Testis (tissue), 3 donors: ENCODE results near the gene ARFGEF3. TPM values are rescaled to one million over a fixed set of nuclear protein-coding genes. Genes with fewer than 3 reads are reported as not detected.

Source experiments
- DNase-seq: peaks from one replicate; pipeline ENCODE4 v3.0.0-alpha.2; 2019
- H3K27ac ChIP-seq, 2 donors: fragments of 200-600 bp; sonication (generic); one replicate each; pipeline ENCODE4 v1.5.1; 2019
- H3K27me3 ChIP-seq: fragments of 200-600 bp; sonication (generic); one replicate; pipeline ENCODE4 v1.5.1; 2019
- H3K36me3 ChIP-seq: fragments of 200-600 bp; sonication (generic); one replicate; pipeline ENCODE4 v1.5.1; 2017; ENCODE audit warnings: low read depth; ENCODE audit errors: missing control alignments
- H3K4me1 ChIP-seq: fragments of 200-600 bp; sonication (generic); one replicate; pipeline ENCODE4 v1.5.1; 2019
- H3K4me3 ChIP-seq, 2 donors: fragments of 200-600 bp; sonication (generic); one replicate each; pipeline ENCODE4 v1.5.1; 2017 to 2019
- H3K9me3 ChIP-seq: fragments of 200-600 bp; sonication (generic); one replicate; pipeline ENCODE4 v1.5.1; 2017
- POLR2A ChIP-seq: fragments of 450-650 bp; IDR thresholded peaks from one replicate; pipeline ENCODE4 v1.6.1; 2017; ENCODE audit warnings: antibody characterized with exemption, mild to moderate bottlenecking, moderate library complexity
- WGBS, 2 donors: methylation state at CpG; one replicate each; pipeline ENCODE4 v1.1.5; 2018; 5-methylcytosine and 5-hydroxymethylcytosine counted together
- intact Hi-C: fragments of 100-400 bp; cut with DNase I; formaldehyde crosslinking; loops from one replicate; pipeline ENCODE4 v1.15.1; 2023; ENCODE audit warnings: low total_unique reads
- polyA plus RNA-seq: library from polyadenylated mRNA; stranded (reverse); fragments of 350-450 nt; fragmentation: Illumina TruSeq; extraction: RNeasy Lipid Tissue Mini Kit (QIAGEN cat#74804); gene quantifications from one replicate; pipeline ENCODE4 v1.2.3, GENCODE V29; 2014; ENCODE audit warnings: low read depth, low replicate concordance; ENCODE audit not compliant: insufficient read depth
- total RNA-seq, 2 donors: library from RNA; depleted of rRNA; stranded (reverse); fragments of >200 nt; gene quantifications; one replicate each; pipeline ENCODE4 v1.2.3, GENCODE V29; 2016
- TF ChIP-seq, protein P1 (sequence below), 3 experiments: fragments of 450-650 bp in 2 of 3; fragments of 200-600 bp in 1 of 3; sonication (generic) in 1 of 3; IDR thresholded peaks; one replicate each; pipeline ENCODE4 v1.5.1; 2016 to 2019; ENCODE audit warnings: antibody characterized with exemption in 3 of 3, mild to moderate bottlenecking in 2 of 3, moderate library complexity in 1 of 3

Gene ARFGEF3
- total and polyA plus RNA-seq, 3 donors from 2014 or later: 1.9 to 2.9 (median 2.8) TPM

DNA sequence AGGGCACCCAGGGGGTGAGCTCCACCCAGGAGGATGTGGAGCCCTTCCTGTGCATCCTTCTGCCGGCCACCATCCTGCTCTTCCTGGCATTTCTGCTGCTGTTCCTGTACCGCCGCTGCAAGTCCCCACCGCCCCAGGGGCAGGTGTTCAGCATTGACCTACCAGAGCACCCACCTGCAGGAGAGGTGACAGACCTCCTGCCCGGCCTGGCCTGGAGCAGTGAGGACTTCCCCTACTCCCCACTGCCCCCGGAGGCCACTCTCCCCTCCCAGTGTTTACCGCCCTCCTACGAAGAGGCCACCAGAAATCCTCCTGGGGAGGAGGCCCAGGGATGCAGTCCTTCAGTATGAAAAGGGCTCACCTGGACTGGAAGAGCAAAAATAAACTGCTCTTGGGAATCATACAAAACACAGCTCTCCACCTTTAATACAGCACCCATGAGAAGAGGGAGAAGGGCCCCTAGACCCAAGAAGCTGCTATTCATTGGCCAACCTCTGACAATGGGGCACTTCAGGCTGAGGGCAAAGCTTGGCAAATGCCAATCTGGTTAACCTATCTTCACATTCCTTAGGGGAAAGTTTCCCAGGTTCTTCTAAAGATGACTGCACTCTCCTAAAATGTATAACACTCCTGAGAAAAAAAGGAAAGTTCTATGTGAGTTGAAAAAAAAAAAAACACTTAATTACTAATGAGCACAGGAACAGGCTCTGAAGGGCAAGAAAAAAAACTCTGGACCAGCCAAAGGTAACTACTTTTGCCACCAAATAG lies 220.9 kb downstream of the ARFGEF3 start:
- no peak for TF ChIP-seq POLR2A
- TF ChIP-seq, protein P1, sequence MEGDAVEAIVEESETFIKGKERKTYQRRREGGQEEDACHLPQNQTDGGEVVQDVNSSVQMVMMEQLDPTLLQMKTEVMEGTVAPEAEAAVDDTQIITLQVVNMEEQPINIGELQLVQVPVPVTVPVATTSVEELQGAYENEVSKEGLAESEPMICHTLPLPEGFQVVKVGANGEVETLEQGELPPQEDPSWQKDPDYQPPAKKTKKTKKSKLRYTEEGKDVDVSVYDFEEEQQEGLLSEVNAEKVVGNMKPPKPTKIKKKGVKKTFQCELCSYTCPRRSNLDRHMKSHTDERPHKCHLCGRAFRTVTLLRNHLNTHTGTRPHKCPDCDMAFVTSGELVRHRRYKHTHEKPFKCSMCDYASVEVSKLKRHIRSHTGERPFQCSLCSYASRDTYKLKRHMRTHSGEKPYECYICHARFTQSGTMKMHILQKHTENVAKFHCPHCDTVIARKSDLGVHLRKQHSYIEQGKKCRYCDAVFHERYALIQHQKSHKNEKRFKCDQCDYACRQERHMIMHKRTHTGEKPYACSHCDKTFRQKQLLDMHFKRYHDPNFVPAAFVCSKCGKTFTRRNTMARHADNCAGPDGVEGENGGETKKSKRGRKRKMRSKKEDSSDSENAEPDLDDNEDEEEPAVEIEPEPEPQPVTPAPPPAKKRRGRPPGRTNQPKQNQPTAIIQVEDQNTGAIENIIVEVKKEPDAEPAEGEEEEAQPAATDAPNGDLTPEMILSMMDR (IDR thresholded peaks at IDR 0.05): no peak
- WGBS, 2 donors: 85% methylated on average over 8 of the region's 8 CpGs
- intact Hi-C loops: no loop called here
- H3K4me3 ChIP-seq: no peak overlapping the region
- no peak for DNase-seq
- no peak overlapping the region for H3K27ac ChIP-seq
- H3K27me3 ChIP-seq: no peaks in the 10 kb centered on the region
- H3K4me1 ChIP-seq: no peaks in the 10 kb centered on the region
- no peaks in the 10 kb centered on the region for H3K36me3 ChIP-seq
- H3K9me3 ChIP-seq: no peaks in the 10 kb centered on the region

DNA sequence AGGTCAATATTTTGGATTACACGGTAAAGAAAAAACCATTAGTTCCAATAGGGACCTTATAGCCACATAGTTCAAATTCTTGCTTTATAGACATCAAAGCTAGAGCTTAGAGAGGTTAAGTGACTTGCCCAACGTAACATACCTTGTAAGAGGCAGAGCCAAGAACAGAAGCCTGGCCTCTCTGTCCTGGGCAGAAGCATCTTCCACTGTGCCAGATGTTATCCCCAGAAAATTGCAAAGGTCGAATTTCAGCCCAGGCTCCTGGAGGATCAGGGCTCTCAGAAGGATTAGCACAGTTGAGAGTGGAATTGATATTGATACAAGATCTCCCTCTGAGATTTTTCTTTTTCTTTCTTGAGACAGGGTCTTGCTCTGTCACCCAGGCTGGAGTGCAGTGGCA lies 222.0 kb downstream of the ARFGEF3 start:
- intact Hi-C loops: no loop called here
- H3K36me3 ChIP-seq: no peaks in the 10 kb centered on the region
- DNase-seq: no peak
- H3K27me3 ChIP-seq: no peaks in the 10 kb centered on the region
- H3K4me3 ChIP-seq: no peak overlapping the region
- no peak overlapping the region for H3K27ac ChIP-seq
- H3K4me1 ChIP-seq: no peaks in the 10 kb centered on the region
- no peaks in the 10 kb centered on the region for H3K9me3 ChIP-seq
- TF ChIP-seq, protein P1 (IDR thresholded peaks at IDR 0.05): no peak
- TF ChIP-seq POLR2A: no peak
- 87 to 88% methylated on average over 3 of the region's 3 CpGs for WGBS, 2 donors

DNA sequence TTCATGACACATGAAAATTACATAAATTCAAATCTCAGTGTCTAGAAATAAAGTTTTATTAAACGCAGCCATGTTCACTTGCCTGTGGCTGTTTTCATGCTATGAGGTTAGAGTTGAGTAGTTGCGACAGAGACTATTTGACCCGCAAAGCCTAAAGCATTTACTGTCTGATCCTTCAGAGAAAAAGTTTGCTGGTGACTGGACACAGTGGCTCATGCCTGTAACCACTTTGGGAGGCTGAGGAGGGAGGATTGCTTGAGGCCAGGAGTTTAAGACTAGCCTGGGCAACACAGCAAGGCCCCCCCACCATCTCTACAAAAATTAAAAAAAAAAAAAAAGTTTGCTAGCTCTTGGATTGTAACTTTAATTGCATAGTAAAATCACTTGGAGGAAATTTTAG lies 225.2 kb downstream of the ARFGEF3 start:
- no peak overlapping the region for H3K4me3 ChIP-seq
- intact Hi-C loops: no loop called here
- 89 to 92% methylated on average over 3 of the region's 3 CpGs for WGBS, 2 donors
- TF ChIP-seq, protein P1 (IDR thresholded peaks at IDR 0.05): no peak
- TF ChIP-seq POLR2A: no peak
- H3K27me3 ChIP-seq: no peaks in the 10 kb centered on the region
- no peaks in the 10 kb centered on the region for H3K4me1 ChIP-seq
- no peaks in the 10 kb centered on the region for H3K9me3 ChIP-seq
- DNase-seq: no peak
- H3K27ac ChIP-seq: no peak overlapping the region
- no peaks in the 10 kb centered on the region for H3K36me3 ChIP-seq

DNA sequence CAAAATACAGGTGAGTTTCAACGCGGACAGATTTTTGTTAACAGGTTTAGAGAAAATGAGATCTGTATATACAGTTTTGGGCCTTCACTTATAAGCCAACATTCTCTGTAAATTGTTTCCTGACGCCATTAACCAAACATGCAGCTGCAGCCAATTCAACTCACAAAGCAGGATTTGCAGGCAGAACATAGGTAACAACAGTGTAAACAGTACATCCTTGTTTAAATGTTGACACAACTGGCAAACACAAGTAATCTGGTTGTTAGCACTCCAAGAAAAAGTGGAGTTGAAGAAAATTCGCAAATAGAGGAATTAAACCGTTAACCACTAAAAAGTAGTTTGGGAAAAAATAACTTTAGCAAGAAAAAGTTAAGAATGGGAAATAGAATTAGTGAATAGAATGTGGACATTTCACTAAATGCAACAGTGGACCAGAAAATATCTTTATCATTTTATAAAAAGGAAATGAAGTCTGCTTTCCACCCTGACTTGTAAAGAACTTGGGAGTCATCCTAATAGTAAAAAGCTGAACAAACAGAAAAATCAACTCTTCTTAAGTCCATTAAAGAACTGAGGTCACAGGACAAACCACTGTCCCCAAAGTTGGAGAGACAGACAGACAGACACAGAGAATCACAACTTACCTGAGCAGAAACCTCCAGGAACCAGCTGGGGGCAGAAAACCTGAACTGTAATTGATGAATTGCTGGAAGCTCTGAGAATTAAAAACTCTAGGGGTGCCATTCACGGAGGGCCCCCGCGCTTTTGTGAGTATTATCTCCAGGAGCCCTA lies 226.0 kb downstream of the ARFGEF3 start:
- no peaks in the 10 kb centered on the region for H3K4me1 ChIP-seq
- H3K4me3 ChIP-seq: no peak overlapping the region
- WGBS, 2 donors: 86 to 91% methylated on average over 8 of the region's 8 CpGs
- H3K36me3 ChIP-seq: no peaks in the 10 kb centered on the region
- no peak for DNase-seq
- intact Hi-C loops: no loop called here
- no peaks in the 10 kb centered on the region for H3K9me3 ChIP-seq
- no peak overlapping the region for H3K27ac ChIP-seq
- no peak for TF ChIP-seq POLR2A
- TF ChIP-seq, protein P1 (IDR thresholded peaks at IDR 0.05): no peak
- no peaks in the 10 kb centered on the region for H3K27me3 ChIP-seq
